ENCODE results near the gene NOP14.

Gene NOP14

DNA sequence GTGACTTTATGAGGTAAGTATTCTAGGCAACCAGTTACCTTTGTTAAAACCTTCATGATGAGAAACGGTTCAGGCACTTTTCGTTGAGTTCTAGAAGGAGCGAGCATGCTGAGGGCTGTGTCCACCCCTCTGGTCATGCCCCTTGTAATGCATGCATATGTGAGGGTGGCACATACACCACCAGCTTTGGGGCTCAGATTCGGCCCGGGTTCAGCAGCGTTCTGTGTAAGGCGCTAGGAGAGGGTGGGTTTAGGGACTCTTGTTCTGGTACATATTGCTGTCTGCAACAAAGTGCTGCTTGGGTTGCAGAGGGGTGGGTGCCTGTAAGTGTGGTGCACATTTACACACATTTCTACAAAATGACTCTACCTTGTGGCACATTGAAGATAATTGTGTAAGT, 54.5 kb downstream of the NOP14 start:
- no peak for DNase-seq

DNA sequence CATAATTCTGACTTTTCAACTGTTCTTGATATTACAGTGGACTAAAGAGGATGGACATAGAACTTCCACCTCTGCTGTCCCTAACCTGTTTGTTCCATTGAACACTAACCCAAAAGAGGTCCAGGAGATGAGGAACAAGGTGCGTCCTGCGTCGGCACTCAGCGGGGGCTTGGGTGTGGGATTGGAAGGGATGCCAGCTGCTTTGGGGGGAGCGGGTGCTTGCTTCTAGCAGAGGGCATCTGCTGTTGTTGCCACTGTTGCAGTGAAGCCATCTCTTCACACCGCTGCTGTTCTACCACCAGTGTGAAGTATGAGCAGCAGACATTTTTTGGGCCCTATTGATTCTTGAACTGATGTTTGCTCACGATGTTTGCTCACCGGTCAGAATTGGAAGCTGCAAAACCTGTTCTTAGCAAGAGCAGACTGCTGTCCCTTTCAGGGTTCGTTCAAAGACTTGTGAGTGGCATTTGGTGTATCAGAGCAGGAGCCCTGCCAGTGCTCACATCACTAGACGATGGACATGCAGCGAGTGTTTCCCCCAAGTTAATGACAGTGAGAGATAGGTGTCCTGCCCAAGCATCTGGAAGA, 55.4 kb downstream of the NOP14 start:
- no peak for DNase-seq

DNA sequence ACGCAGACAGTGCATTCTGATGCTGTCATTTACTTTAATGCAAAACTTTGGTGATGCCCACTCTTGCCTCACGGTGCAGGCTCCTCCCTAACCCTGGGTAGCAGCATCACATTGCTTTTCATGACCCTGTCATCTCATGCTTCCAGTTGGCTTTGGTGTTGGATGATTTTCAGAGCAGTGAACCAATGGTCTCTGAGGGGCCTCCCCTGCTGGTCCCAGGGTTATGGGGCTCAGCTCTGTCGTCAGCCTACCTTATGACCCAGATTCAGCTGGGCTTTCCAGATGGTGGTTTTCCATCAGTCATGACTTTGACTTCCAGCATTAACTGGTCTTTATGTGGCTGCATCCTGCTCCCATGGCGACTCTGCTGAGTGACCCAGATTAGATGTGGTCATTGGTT, 56.0 kb downstream of the NOP14 start:
- DNase-seq: no peak

GRCh38 chr4:2906218-2906617, 57.0 kb downstream of the NOP14 start:
- DNase-seq: no peak

DNA sequence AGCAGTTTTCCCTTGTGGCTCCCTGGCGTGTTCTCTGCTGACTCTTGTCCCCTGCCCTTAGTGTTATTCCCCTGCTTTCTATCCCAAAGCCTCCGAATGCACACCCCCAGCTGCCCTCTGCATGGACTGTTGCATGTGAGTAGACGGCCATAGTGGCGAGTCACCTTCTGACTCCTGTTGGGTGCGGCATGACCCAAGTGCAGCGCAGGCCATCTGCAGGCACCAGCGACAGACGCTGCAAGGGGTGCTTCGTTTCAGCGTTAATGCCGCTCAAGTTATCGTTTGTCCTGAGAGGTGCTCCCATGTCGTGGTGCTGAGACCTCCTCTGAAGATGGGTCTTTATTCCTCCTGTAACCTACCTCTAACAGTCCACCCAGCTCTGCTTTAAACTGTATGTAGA, 57.7 kb downstream of the NOP14 start:
- DNase-seq: no peak

- no peak for DNase-seq
Observed at GRCh38 chr4:2902126-2902525, 61.1 kb downstream of the NOP14 start.

DNA sequence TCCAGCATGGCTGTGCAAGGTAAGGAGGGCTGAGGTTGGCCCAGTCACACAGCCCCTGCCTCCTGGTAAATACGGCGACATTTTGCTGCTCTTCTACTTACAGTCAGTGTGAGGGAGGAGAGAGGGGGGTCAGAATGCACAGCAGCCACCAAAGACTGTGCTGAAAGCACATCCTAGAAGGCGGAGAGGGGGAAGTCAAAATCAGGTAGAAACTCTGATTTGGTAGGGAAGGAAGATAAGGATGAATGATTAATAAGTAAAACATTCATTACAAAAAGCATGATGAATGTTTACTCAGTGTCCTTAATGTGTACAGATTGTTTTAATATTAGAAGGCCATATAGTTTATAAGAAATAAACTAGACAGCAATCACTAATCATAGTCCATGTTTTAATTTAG, 62.0 kb downstream of the NOP14 start:
- DNase-seq: no peak

DNA sequence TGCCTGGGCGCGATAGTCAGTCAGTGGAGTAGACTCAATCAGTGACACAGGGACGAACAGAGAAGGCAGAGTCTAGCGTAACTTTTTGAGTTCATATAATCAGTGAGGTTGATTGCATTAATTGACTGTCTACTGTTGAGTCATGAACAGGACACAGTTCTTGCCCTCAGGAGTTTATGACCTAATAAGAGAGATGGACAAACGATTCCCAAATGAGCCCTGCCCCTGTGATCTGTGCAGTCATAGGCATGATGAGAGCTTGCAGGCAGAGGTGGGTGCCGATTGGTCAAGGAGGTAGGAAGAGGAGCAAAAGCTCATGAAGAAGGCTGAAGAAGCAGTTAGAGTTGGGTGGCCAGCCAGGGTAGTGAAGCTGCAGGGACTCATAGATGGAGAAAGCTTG, 62.5 kb downstream of the NOP14 start:
- no peak for DNase-seq

GRCh38 chr4:2898001-2898400, 65.2 kb downstream of the NOP14 start:
- no peak for DNase-seq

DNA sequence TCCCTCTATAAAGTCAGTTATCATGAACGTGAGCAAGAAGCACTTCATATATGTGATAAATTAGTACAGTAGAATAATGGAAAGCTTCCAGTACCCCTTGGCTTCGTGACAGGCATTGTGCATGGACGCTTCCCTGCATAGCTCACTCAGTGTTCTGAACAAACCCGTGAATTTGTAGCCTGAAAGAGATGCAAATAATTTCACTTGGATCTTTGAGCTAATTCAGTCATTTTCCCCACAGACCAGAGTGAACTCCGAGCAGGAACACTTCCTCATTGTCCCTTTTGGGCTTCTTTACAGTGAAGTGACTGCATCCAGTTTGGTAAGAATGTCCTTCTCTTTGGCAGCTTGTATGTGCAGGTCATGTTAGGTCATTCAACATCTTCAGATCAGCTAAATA, 69.4 kb downstream of the NOP14 start:
- no peak for DNase-seq

DNA sequence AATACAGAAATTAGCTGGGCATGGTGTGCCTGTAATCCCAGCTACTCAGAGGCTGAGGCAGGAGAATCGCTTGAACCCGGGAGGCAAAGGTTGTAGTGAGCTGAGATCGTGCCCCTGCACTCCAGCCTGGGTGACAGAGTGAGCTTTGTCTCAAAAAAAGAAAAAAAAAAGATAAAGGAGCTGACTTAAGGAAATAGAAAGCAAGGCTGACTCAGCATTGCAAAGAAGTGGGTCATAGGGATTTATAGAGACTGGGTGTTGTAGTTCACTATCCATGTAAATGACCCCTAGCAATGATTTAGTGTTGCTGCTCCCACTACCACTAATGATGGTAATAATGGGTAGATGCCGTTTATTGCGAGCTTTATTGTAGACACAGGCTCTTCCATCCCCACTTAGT, 71.9 kb downstream of the NOP14 start:
- DNase-seq: no peak

- DNase-seq: no peak
Observed at GRCh38 chr4:2888886-2889285, 74.3 kb downstream of the NOP14 start.
